EH (cell line): Measurements from ENCODE around the gene RAD1.

ENCODE experiments used
- DNase-seq: peaks from one replicate; pipeline ENCODE4 v3.0.0-alpha.2; 2015; ENCODE audit warnings: low read depth

The RAD1 gene

DNA sequence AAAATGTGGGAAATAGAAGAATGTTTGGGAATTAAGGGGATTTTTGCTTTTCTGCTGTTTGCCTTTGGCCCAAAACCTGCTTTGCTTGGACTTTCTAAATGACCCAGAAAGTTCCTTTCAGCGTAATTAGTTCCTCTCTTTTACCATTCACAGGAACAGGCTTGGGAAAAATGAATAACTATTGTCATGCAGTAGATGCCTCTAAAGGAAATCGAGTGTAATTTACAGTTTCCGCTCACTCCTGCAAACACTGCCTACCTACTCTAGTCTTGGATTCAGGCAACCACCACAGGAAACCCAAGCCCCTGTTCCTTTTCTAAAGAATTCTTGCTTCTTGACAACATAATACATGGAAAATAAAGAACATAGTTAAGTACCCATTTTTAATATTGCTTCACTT is 51.4 kb downstream of the RAD1 start:
- no peak for DNase-seq

DNA sequence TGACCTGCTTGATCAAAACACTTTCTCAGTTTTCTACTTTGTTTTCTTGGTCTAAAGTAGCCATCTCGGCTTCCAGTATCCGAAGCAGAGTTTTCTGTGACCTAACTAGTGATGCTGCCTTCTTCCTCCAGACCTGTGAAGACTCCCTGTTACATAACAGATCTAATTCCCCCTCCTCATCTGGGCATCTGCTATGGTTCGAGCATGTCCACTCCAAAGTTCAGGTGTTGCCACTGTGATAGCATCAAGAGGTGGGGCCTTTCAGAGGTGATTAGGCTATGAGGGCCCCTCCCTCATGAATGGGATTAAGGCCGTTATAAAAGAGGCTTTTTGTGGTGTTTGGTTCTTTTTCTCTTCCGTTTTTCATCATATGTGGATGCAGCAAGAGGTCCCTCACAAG is 56.1 kb downstream of the RAD1 start:
- no peak for DNase-seq

DNA sequence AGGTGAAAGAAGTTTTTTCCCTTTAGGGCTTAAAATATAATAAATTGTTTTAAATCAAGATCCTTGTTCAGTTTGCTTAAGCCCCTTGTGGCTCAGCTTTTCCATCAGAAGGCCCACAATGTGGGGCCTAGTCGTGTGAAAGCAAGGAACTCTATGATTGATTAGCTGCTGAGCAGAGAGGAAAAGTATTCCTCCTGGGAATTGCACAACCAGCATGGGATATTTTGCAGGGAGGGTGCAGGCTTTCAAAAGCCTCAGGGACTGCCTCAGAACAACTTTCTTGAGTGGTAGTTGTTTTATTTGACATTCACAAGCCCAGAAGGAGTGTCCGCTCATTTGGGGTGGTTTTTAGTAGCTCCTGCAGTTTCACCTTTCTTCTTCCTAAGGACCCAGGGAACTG is 56.5 kb downstream of the RAD1 start:
- DNase-seq, result no peak

DNA sequence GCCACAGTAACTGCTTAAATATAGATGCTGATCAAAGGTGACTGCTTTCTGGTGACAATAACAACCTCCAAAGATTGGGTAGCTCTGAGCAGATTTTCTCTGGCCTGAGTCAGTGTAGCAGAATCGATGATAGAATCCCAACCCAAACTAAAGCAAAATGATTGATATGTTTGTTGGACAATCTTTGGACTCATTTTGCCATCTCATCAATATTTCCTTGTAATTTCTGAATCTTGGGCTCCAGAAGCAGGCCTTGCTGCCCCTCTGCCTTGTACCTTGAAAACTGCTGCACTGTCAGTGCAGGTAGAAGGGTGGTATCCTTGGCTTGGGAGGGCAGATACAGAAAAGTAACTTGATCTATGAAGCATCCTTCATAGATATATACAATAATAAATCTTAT is 57.4 kb downstream of the RAD1 start:
- DNase-seq, result no peak

DNA sequence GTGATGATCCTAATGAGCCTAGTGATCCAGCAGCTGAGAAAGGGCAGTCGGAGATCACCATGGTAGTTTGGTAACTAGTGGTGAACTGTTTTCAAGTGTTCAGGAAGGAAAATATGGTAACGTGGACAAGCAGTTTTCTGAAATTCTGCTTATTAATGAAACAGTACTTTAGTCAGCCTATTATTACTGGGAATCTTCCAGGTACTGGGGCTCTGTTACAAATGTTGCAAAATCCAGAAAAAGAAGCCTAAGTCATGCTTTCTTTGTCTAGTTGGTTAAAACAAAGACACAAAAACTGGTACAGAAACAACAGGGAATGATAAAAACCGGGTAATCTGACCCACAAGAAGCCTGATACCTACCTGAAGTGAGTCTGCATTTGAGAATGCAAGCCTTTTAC is 58.1 kb downstream of the RAD1 start:
- DNase-seq, result no peak
